ENCODE measurements around the gene ARHGDIB.
A peak's percentile ranks its signal among the peaks of the same experiment; 100 is the strongest.

Gene ARHGDIB

GRCh38 chr12:14982562-14982961 lies 21.2 kb upstream of the ARHGDIB start:
- DNase-seq: no peak

- DNase-seq: no peak
These were observed 19.6 kb upstream of the ARHGDIB start for GRCh38 chr12:14981049-14981448.

- no peak for DNase-seq
These were observed 18.1 kb upstream of the ARHGDIB start for GRCh38 chr12:14979468-14979867.

- no peak for DNase-seq
These were observed 15.3 kb upstream of the ARHGDIB start for GRCh38 chr12:14976658-14977057.

- no peak for DNase-seq
These were observed 14.1 kb upstream of the ARHGDIB start for GRCh38 chr12:14975457-14975856.

- no peak for DNase-seq
These were observed 13.2 kb upstream of the ARHGDIB start for GRCh38 chr12:14974633-14975032.

- no peak for DNase-seq
These were observed 11.4 kb upstream of the ARHGDIB start, which contains the start of gene PDE6H for GRCh38 chr12:14972816-14973215. TSS of gene PDE6H (plus strand) at chr12:14973042. CDS start at chr12:14978013, 4,971 bp downstream.

GRCh38 chr12:14970473-14970872 lies 9.1 kb upstream of the ARHGDIB start:
- DNase-seq: no peak

- DNase-seq: no peak
These were observed 7.1 kb upstream of the ARHGDIB start for GRCh38 chr12:14968478-14968877.

GRCh38 chr12:14965221-14965620 lies 3.8 kb upstream of the ARHGDIB start:
- DNase-seq: no peak

GRCh38 chr12:14964406-14964805 lies 3.0 kb upstream of the ARHGDIB start:
- DNase-seq: no peak

GRCh38 chr12:14963520-14963919 lies 2.1 kb upstream of the ARHGDIB start:
- DNase-seq: no peak

- no peak for DNase-seq
These were observed 1.4 kb upstream of the ARHGDIB start for GRCh38 chr12:14962797-14963196.

- peak; percentile 36 for DNase-seq
These were observed 745 bp upstream of the ARHGDIB start for GRCh38 chr12:14962153-14962539.

- DNase-seq: peak; percentile 73
These were observed 594 bp downstream of the ARHGDIB start for GRCh38 chr12:14960548-14961465.

GRCh38 chr12:14959916-14960496 lies 1.4 kb downstream of the ARHGDIB start:
- DNase-seq: peak; percentile 33

GRCh38 chr12:14959463-14959862 lies 1.9 kb downstream of the ARHGDIB start:
- peak; percentile 29 for DNase-seq

- peak; percentile 48 for DNase-seq
These were observed 2.3 kb downstream of the ARHGDIB start for GRCh38 chr12:14959126-14959440.

GRCh38 chr12:14958361-14959125 lies 2.9 kb downstream of the ARHGDIB start:
- peak; percentile 53 for DNase-seq

- peak; percentile 40 for DNase-seq
These were observed 3.7 kb downstream of the ARHGDIB start for GRCh38 chr12:14957551-14958168.

- DNase-seq: no peak
These were observed 4.5 kb downstream of the ARHGDIB start for GRCh38 chr12:14956905-14957304.

GRCh38 chr12:14956024-14956891 lies 5.1 kb downstream of the ARHGDIB start:
- DNase-seq: peak; percentile 41
